Stomach smooth muscle (tissue), 2 donors: Measurements from ENCODE around the gene AVP.
"Not testable (repeated sequence)": the region's sequence is repeated elsewhere in the genome, so short reads cannot be mapped to it uniquely, and the experiment has no call there.

Experiments
- H3K27ac ChIP-seq: one replicate; pipeline ENCODE4 v1.7.0; 2013; ENCODE audit warnings: mild to moderate bottlenecking, low read length, inconsistent platforms
- H3K27me3 ChIP-seq, 2 donors: one replicate each; pipeline ENCODE4 v1.7.0; 2013; ENCODE audit warnings: low read length in 2 of 2; ENCODE audit not compliant: insufficient read depth in 2 of 2, control insufficient read depth in 1 of 2
- H3K36me3 ChIP-seq, 2 donors: one replicate each; pipeline ENCODE4 v1.7.0; 2013; ENCODE audit warnings: low read length in 2 of 2; ENCODE audit not compliant: control insufficient read depth in 2 of 2, insufficient read depth in 2 of 2
- H3K4me1 ChIP-seq: one replicate; pipeline ENCODE4 v1.7.0; 2013; ENCODE audit warnings: low read length; ENCODE audit not compliant: control insufficient read depth, insufficient read depth
- H3K4me3 ChIP-seq, 2 donors: one replicate each; pipeline ENCODE4 v1.7.0; 2013; ENCODE audit warnings: low read length in 2 of 2
- H3K9ac ChIP-seq, 2 donors: one replicate each; pipeline ENCODE4 v1.7.0; 2013; ENCODE audit warnings: low read length in 2 of 2, mild to moderate bottlenecking in 1 of 2
- H3K9me3 ChIP-seq, 2 donors: one replicate each; pipeline ENCODE4 v1.7.0; 2013; ENCODE audit warnings: low read length in 2 of 2; ENCODE audit not compliant: control insufficient read depth in 2 of 2
- donor health status: healthy.
- donor health status: Pancreatic carcinoma.

AVP gene

DNA sequence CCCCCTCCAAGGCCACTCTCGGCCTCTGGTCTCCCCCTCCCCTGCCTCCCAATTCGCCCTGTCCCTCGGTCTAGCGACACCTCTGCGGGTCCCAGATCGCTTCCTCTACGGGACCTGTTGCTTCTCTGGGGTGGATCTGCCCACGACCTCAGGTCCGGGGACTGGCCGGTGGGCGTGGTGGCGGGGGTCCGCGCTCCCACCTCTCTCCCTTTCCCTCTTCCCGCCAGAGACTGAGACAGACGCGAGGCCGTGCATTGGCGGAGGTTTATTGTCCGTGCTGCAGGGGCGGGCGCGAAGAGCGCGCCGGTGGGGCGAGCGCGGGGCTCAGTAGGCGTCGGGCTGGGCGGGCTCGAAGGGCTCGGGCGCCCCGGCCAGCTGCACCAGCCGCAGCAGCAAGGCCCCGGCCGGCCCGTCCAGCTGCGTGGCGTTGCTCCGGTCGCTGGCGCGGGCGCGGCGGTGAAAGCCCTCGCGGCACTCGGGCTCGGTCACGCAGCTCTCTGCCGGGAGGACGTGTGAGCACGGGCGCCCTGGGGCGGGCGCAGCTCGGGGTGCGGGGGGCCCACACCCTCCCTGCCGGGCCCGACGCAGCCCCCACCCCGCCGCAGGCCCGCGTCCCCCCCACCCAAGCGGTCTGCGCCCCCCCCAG, 2.1 kb downstream of the AVP start:
- Histone ChIP-seq H3K27me3 (peaks cover 22 to 37% of the 10 kb centered on the region in 2 donors), H3K9ac (no peak overlapping the region), H3K4me3 (peak overlapping the region; percentile 19 to 44)

DNA sequence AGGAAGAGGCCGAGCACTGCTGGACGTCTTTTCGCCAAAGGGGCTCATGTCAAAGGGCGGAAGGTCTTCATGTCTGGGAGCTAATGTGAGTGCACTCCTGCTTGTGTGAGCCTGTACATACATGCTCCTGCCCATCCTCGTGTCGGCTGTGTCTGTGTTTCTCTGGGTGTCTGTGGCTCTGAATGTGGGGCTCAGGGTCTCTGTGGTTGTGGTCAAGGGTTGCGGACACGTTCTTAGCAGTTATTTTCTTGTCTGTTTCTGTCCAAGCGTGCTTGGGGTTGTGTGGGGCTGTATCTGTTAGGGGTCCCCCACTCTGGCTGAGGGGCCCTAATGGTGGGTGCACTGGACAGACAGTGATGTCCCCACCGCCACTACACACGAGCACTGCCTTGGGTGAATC, 2.9 kb downstream of the AVP start:
- Histone ChIP-seq H3K9me3 (no peaks in the 10 kb centered on the region), H3K4me3 (no peak overlapping the region), H3K27me3 (peaks cover 22 to 37% of the 10 kb centered on the region in 2 donors)

More for the DNA sequence above, 2.1 kb downstream of the AVP start:
- H3K27ac ChIP-seq = no peak overlapping the region
- H3K9me3 ChIP-seq = no peaks in the 10 kb centered on the region
- H3K36me3 ChIP-seq = no peaks in the 10 kb centered on the region
- no peaks in the 10 kb centered on the region for H3K4me1 ChIP-seq

DNA sequence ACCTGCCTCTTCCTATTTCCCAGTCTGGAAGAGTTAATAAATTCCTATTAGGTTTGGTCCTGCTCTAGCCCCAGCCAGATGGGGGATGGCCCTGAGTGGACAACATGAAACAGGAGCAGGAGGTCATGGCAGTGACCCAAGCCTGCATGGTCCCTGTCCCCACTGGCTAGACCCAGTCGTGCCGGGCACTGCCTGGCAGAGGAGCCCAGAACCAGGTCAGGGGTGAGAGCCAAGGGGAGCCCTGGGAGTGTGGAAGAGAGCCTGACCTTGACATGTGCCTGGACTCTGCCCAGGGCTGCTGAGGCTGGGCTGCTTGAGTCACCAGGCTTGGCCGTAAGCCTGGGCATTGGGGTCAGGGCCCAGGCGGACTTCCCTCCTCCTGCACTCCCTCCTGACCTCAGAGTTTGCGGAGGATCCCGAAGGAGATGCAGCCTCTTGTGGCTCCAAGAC, 3.6 kb downstream of the AVP start:
- no peak overlapping the region for H3K27ac ChIP-seq
- H3K36me3 ChIP-seq = no peaks in the 10 kb centered on the region
- H3K9ac ChIP-seq = no peak overlapping the region
- H3K27me3 ChIP-seq = peaks cover 22 to 39% of the 10 kb centered on the region in 2 donors
- H3K4me3 ChIP-seq = no peak overlapping the region
- H3K9me3 ChIP-seq = no peaks in the 10 kb centered on the region
- no peaks in the 10 kb centered on the region for H3K4me1 ChIP-seq

More for the DNA sequence above, 2.9 kb downstream of the AVP start:
- Histone ChIP-seq H3K4me1 (no peaks in the 10 kb centered on the region), H3K36me3 (no peaks in the 10 kb centered on the region), H3K9ac (no peak overlapping the region), H3K27ac (no peak overlapping the region)

DNA sequence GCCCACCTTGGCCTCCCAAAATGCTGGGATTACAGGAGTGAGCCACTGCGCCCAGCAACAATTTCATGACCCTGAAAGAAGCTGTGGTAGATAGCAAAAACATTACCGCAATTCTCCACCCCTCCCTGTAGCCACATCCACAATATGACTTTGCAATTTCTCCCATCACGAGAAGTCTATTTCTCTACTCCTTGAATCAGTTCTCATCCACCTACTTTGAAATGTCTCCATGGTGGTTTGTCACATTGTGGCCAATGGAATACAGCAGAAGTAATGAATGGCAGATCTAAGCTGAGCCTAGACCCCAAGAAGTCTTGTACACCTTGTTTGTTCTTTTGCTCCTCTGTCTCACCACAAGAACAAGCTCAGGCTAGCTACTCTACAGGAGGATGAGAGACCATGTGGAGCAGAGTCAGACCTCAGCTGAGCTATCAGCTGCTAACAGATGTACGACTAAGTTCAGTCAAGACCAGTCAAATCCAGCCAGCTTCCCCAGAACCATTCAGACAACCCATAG, 6.8 kb downstream of the AVP start:
- H3K9ac ChIP-seq = no peak overlapping the region
- H3K9me3 ChIP-seq = no peaks in the 10 kb centered on the region
- H3K36me3 ChIP-seq = no peaks in the 10 kb centered on the region
- H3K27ac ChIP-seq = no peak overlapping the region
- peaks cover 14 to 23% of the 10 kb centered on the region in 2 donors for H3K27me3 ChIP-seq
- H3K4me3 ChIP-seq = no peak overlapping the region
- H3K4me1 ChIP-seq = no peaks in the 10 kb centered on the region

DNA sequence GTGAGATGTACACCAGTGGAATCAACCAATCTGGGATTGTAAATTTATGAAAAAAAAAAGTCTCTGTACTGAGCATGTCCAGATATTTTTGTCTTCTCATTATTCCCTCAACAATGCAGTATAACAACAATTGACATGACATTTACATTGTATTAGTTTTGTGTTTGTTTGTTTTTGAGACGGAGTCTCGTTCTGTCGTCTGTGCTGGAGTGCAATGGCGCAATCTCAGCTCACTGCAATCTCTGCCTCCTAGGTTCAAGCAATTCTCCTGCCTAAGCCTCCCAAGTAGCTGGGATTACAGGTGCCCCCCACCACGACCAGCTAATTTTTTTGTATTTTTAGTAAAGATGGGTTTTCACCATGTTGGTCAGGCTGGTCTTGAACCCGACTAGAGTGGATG, 9.2 kb downstream of the AVP start:
- not testable (repeated sequence) for H3K4me3 ChIP-seq, H3K4me1 ChIP-seq, H3K9ac ChIP-seq, H3K9me3 ChIP-seq, H3K27ac ChIP-seq, H3K36me3 ChIP-seq
- peaks cover 13 to 29% of the 10 kb centered on the region in 2 donors for H3K27me3 ChIP-seq

DNA sequence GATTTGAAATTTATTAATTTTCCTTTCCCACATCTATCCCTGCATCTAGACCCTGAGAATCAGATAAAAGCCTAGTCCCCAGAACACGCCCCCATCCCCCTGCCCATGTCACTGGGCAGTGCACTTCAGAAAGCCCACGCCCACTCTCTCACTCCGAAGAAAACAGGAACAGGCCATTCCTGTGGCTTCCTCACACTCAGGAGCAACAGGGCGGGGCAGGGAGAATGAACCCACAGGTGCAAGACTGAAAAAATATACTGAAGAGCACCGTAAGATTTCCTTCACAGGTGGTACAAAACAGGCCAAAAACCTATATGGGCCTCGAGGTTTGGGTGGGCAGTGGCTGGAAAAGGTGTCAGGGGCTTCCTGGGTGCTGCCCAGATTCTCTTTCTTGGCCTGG, 9.7 kb downstream of the AVP start:
- Histone ChIP-seq H3K4me1 (peaks cover 9% of the 10 kb centered on the region), H3K27me3 (peaks cover 13 to 29% of the 10 kb centered on the region in 2 donors), H3K9me3 (no peaks in the 10 kb centered on the region), H3K27ac (no peak overlapping the region), H3K36me3 (no peaks in the 10 kb centered on the region), H3K9ac (no peak overlapping the region), H3K4me3 (no peak overlapping the region)

DNA sequence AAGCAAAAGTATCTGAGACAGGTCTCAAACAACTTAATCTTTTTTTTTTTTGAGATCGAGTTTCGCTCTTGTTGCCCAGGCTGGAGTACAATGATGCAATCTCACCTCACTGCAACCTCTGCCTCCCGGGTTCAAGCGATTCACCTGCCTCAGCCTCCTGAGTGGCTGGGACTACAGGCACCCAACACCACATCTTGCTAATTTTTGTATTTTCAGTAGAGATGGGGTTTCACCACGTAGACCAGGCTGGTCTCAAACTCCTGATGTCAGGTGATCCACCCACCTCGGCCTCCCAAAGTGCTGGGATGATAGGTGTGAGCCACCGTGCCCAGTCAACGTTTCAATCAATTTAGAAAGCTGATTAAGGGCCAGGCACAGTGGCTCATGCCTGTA, 11.3 kb downstream of the AVP start:
- not testable (repeated sequence) for H3K9ac ChIP-seq, H3K4me3 ChIP-seq, H3K4me1 ChIP-seq, H3K27ac ChIP-seq, H3K9me3 ChIP-seq, H3K36me3 ChIP-seq
- H3K27me3 ChIP-seq = peaks cover 15 to 29% of the 10 kb centered on the region in 2 donors

DNA sequence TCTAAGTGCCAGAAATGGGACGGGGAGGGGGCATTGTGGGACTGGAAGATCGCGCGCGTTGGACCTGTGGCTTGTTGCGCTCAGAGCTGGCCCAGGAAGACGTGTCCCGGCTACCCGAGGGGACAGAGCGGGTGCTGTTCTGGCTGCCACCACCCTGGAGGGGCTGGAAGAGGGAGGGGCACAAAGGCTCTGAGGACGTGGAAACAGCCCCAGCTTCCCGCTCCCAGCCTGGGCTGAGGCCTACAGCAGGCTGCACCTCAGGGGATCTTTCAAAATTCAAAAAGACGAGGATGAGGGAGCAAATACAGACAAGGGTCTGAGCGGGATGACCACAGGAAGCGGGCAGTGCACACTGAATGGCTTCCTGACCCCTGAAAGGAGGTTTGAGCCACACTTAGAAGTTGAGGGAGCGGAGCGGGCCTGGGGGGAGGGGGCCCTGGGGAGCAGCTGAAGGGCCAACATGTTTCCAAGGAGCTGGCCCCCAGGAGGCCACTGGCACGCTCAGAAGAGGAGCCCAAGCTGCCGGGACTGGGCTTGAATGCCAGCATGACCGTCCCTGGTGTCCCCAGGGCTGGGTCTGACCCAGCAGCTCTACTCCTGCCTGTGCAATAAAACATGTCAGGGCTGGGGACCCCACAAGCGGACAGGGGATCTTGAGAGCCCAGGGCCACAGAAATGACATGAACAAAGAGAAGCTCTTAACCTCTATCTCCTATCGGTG, 11.8 kb downstream of the AVP start:
- Histone ChIP-seq H3K27me3 (peaks cover 15 to 29% of the 10 kb centered on the region in 2 donors), H3K4me3 (peak overlapping the region; percentile 22 to 57), H3K9me3 (no peaks in the 10 kb centered on the region)

DNA sequence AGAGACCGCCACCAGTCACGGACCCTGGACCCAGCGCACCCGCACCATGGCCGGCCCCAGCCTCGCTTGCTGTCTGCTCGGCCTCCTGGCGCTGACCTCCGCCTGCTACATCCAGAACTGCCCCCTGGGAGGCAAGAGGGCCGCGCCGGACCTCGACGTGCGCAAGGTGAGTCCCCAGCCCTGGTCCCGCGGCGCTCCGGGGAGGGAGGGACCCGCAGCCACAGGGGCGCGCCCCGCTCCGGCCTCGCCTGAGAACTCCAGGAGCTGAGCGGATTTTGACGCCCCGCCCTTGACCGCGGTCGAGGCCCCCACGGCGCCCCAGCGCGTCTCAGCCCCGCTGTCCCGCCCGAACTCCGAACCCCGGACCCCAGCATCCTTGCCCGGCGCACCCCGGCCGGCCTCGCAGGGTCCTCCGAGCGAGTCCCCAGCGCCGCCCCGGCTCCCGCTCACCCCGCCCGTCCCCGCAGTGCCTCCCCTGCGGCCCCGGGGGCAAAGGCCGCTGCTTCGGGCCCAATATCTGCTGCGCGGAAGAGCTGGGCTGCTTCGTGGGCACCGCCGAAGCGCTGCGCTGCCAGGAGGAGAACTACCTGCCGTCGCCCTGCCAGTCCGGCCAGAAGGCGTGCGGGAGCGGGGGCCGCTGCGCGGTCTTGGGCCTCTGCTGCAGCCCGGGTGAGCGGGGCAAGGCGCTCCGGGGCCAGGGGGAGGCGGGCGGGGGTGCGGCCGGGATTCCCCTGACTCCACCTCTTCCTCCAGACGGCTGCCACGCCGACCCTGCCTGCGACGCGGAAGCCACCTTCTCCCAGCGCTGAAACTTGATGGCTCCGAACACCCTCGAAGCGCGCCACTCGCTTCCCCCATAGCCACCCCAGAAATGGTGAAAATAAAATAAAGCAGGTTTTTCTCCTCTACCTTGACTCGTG, 12.7 kb downstream of the AVP start, which contains the start of gene OXT:
Gene OXT, plus strand, starts transcription at position 11 of the 920 bp plus-strand sequence. Its CDS starts 36 bp downstream, at position 47.
- Histone ChIP-seq H3K9ac (no peak within 1 kb of the TSS), H3K36me3 (no peaks in the 10 kb centered on the region), H3K27me3 (peaks cover 15 to 29% of the 10 kb centered on the region in 2 donors), H3K27ac (no peak within 1 kb of the TSS), H3K4me3 (peak within 1 kb of the TSS; percentile 22 to 57), H3K9me3 (no peaks in the 10 kb centered on the region), H3K4me1 (peaks cover 9% of the 10 kb centered on the region)

More for the DNA sequence above, 11.8 kb downstream of the AVP start:
- Histone ChIP-seq H3K36me3 (no peaks in the 10 kb centered on the region), H3K27ac (no peak overlapping the region), H3K9ac (no peak overlapping the region), H3K4me1 (peaks cover 9% of the 10 kb centered on the region)

DNA sequence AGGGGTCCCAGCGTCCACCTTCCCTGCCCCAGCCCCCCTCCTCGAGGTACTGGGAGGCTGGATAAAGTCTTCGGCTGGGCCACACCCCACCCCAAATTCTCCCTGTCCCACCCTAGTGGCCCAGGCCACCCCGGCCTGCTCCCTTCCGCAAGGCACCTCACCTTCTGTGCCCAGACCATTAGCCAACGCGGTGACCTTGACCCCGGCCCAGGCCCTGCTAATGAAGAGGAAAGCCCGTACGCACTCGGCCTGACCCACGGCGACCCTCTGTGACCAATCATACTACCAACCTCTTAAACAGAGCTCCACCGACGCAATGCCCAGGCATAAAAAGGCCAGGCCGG, 13.3 kb downstream of the AVP start:
- peak overlapping the region in 1 of 2 donors; percentile 57 for H3K4me3 ChIP-seq
- peaks cover 15 to 29% of the 10 kb centered on the region in 2 donors for H3K27me3 ChIP-seq

More for the DNA sequence above, 13.3 kb downstream of the AVP start:
- Histone ChIP-seq H3K9ac (no peak overlapping the region), H3K27ac (no peak overlapping the region), H3K4me1 (peaks cover 9% of the 10 kb centered on the region), H3K36me3 (no peaks in the 10 kb centered on the region), H3K9me3 (no peaks in the 10 kb centered on the region)
